Activated CD4-positive, CD25-positive, alpha-beta regulatory T cell treated with anti-CD3 and anti-CD28 coated beads, Interleukin-2, amount 50 U/mL, for 16 hours (primary cell): ENCODE measurements around the gene C10orf105.

ENCODE experiments used
- DNase-seq: peaks from one replicate; pipeline ENCODE4 v3.0.0-alpha.2; 2020; ENCODE audit warnings: low read depth, low spot score

C10orf105 gene, protein sequence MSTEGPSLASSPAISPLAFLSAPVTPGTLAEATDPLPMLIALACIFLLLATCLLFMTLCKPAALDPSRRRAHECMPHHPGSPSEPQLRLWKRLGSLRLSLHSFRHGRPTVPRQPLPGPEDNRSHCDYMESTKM

GRCh38 chr10:71719464-71720201 is at the start of gene C10orf105:
Gene C10orf105 (minus strand): TSS chr10:71719778. CDS start chr10:71716337, 3,441 bp downstream.
- no peak for DNase-seq

DNA sequence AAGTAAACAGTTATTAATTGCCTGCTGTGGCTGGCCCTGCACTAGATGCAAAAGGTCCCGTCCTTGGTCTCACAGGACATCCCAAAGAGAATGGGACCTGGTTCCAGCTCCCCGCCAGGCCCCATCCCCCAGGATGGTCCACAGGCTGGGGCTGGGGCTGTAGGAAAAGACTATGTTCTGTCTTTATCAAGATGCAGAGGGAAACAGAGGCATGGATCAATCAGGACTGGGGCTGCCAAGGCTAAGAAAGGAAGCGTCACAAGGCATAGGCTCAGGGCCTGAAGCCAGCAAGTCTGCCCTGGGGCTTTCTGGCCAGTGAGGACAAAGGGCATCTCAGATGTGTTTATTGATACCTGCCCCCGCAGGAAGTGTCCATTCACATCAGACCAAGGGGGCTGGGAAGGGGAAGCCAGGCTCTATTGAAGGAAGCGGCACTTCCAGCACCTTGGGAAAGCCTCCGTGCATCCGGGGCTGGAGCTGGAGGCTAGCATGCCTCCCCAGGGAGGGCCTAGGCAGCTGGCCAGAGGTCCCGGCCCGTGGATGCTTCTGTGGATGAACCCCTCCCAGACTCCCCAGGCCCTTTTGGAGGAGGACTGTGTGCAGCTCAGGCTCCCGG is 48.0 kb upstream of the C10orf105 start:
- no peak for DNase-seq

DNA sequence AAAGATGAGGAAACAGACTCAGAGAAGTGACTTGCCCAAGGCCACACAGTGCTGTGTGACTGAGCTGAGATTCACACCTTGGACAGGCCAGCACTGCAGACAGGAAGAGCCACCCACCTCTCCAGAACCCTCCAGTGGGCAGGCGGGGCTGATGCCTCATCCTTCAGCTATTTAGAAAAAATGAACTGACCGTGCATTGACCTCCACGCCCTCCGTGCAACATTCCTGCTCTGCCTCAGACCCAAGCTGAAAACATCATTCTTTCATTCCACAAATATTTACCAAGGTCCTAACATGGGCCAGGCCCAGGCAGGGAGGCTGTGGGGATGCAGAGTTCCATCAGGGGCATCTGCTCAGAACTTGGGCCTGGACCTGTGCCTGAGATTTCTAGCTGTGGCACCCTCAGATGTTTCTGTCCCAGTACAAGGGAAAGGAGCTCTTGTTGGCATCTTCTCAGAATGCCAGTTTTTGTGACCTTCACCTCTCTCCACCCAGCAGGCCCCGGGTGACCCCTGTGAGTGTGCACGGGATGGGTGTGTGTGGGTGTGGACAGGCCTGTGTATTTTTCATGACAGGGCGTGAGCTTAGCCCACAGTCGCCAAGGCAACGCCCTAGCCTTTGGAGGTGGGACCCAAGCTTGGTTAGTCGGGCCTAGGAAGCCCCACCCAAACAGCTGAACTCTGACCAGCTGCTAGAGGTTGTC is 47.3 kb upstream of the C10orf105 start:
- no peak for DNase-seq

- no peak for DNase-seq
These were observed 46.5 kb upstream of the C10orf105 start for GRCh38 chr10:71765906-71766716.

- no peak for DNase-seq
These were observed 45.8 kb upstream of the C10orf105 start for GRCh38 chr10:71765176-71765904.

GRCh38 chr10:71763352-71764127 is 44.0 kb upstream of the C10orf105 start:
- no peak for DNase-seq

GRCh38 chr10:71762324-71762723 is 42.7 kb upstream of the C10orf105 start:
- no peak for DNase-seq

- no peak for DNase-seq
These were observed 42.0 kb upstream of the C10orf105 start for GRCh38 chr10:71761541-71762113.

DNA sequence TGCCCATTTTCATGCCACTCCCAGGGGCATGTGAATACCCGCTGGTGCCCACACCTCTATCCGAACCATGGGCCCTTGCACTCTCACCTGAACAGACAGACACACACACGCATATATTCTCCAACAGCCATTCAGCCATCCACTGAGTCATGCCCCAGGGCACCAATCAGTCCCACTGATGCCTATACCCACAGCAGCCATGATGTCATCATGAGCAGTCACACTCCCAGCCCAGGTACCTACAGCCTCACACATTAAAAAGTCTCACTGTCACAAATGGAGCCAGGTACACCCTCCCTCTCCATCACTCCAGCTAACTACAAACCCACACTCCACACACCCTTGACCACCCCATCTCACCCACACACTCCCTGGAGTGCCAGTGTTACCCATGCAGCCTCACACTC is 41.5 kb upstream of the C10orf105 start:
- no peak for DNase-seq

DNA sequence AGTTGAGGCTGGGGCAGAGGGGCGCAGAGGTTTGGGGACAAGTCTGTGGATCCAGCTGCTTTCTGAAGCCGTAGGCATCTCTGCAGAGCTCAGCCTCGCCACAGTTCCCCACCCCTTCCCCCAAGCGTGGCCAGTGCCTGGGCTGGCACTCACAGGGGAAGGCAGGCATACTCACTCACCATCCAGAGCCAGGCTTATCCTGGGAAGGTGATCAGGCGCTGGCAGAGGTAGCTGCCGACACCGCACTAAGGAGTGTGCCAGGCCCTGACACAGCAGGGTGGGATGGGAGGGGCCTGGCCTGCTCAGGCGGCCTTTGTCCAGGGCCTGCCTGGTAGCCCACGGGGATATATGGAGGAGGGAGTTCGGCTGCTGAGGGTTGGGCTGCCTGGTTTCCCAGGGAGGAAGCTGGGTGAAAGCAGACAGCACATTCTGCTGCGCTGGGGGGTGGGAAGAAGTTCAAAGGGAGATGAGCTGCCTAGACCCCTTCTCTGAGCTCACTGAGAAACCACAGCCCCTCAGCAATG is 37.9 kb upstream of the C10orf105 start:
- no peak for DNase-seq

GRCh38 chr10:71756311-71757191 is 37.0 kb upstream of the C10orf105 start:
- no peak for DNase-seq

DNA sequence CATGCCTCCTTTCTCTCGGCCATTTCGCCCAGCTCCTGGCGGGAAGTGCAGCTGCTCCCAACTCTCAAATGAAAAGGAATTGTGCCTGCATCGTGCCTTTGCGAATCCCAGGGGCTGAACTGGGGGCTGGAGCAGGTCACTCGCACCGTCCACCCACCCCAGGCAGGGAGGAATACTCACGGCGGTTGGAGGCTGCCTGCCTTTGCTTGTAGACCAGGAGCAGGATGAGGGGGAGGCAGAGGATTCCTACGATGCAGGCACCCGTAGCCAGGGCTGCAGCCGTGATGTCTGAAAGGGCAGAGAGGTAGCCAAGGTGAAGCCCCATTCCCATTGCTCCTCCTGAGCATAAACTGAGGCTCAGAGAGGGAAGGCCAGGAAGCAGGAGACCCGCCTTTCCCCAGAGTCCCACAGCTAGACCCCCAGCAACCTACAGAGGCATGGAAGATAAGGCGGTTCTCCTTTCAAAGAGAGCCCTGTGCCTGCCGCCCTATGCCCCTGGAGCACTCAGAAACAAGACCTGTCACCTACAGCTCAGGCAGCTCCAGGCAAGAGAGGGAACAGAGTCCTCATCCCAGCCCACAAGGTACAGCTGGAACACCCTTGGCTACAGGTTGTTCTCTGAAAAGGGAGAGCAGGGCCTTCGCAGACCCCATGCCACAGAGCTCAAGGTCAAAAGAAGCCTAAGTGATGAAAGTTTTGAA is 35.8 kb upstream of the C10orf105 start:
- DNase-seq, result no peak

GRCh38 chr10:71754562-71754961 is 35.0 kb upstream of the C10orf105 start:
- no peak for DNase-seq

DNA sequence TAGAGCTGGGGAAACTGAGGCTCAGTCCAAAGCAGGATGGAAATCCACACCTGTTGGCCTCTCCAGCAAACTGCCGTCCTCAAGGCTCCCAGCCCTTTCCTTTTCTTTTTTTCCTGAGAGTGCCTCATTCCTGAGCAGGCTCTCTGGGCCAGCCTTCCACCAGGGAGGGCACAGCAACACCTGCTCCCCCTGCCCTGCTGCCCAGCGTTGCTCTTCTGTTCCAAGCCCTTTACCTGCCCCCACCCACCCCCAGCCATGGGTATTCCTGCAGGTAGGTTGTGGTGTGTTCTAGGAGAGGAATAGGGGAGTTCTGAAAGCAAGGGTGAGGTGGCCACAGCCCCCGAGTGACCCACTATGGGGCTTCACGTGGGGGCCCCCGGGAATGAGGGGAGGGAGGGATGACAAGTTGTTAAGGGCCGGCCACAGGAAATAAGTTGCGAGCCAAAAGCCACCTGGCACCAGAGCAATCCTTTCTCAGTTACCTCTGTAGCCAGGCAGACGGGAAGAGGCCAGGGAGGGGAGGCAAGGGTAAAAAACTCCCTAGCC is 34.5 kb upstream of the C10orf105 start:
- no peak for DNase-seq

- DNase-seq, result no peak
These were observed 33.7 kb upstream of the C10orf105 start for GRCh38 chr10:71753091-71753959.

GRCh38 chr10:71752391-71753090 is 33.0 kb upstream of the C10orf105 start:
- DNase-seq, result no peak
